ENCODE measurements around the gene NSD1. TPM values are rescaled to one million over a fixed set of nuclear protein-coding genes. Genes with fewer than 3 reads are reported as not detected.

The NSD1 gene
- total RNA-seq, 1 donor from 2014 or later, result 178 TPM

GRCh38 chr5:177226860-177227259 lies 93.3 kb downstream of the NSD1 start:
- H3K4me1 Mint-ChIP-seq (ENCODE audit: low read depth), result no peaks in the 10 kb centered on the region
- no peaks in the 10 kb centered on the region for H3K9me3 Mint-ChIP-seq (ENCODE audit: low read depth)
- DNase-seq (ENCODE audit: low spot score, unreplicated experiment), result no peak
- no peaks in the 10 kb centered on the region for H3K27me3 Mint-ChIP-seq
- no peak overlapping the region for H3K4me3 Mint-ChIP-seq (ENCODE audit: low read depth)
- no peak for TF ChIP-seq CTCF (IDR thresholded peaks at IDR 0.05; ENCODE audit: unreplicated experiment)
- H3K36me3 Mint-ChIP-seq (ENCODE audit: insufficient read depth), result peaks cover 15% of the 10 kb centered on the region
- H3K27ac Mint-ChIP-seq, result no peak overlapping the region

GRCh38 chr5:177228751-177229150 lies 95.2 kb downstream of the NSD1 start:
- no peaks in the 10 kb centered on the region for H3K4me1 Mint-ChIP-seq (ENCODE audit: low read depth)
- no peak overlapping the region for H3K4me3 Mint-ChIP-seq (ENCODE audit: low read depth)
- DNase-seq (ENCODE audit: low spot score, unreplicated experiment), result no peak
- H3K9me3 Mint-ChIP-seq (ENCODE audit: low read depth), result no peaks in the 10 kb centered on the region
- peak; percentile 30 for TF ChIP-seq CTCF (IDR thresholded peaks at IDR 0.05; ENCODE audit: unreplicated experiment)
- peaks cover 13% of the 10 kb centered on the region for H3K36me3 Mint-ChIP-seq (ENCODE audit: insufficient read depth)
- H3K27me3 Mint-ChIP-seq, result no peaks in the 10 kb centered on the region
- H3K27ac Mint-ChIP-seq, result no peak overlapping the region

GRCh38 chr5:177230660-177231059 lies 97.1 kb downstream of the NSD1 start:
- Mint-ChIP-seq H3K4me1 (ENCODE audit: low read depth) (no peaks in the 10 kb centered on the region), H3K27ac (peak overlapping the region; percentile 11), H3K4me3 (ENCODE audit: low read depth) (no peak overlapping the region), H3K9me3 (ENCODE audit: low read depth) (no peaks in the 10 kb centered on the region), H3K27me3 (no peaks in the 10 kb centered on the region), H3K36me3 (ENCODE audit: insufficient read depth) (peaks cover 10% of the 10 kb centered on the region)
- no peak for TF ChIP-seq CTCF (IDR thresholded peaks at IDR 0.05; ENCODE audit: unreplicated experiment)
- no peak for DNase-seq (ENCODE audit: low spot score, unreplicated experiment)

- Mint-ChIP-seq H3K9me3 (ENCODE audit: low read depth) (no peaks in the 10 kb centered on the region), H3K4me3 (ENCODE audit: low read depth) (no peak overlapping the region), H3K27me3 (no peaks in the 10 kb centered on the region), H3K36me3 (ENCODE audit: insufficient read depth) (peaks cover 12% of the 10 kb centered on the region), H3K27ac (peak overlapping the region; percentile 34), H3K4me1 (ENCODE audit: low read depth) (no peaks in the 10 kb centered on the region)
- DNase-seq (ENCODE audit: low spot score, unreplicated experiment), result no peak
- no peak for TF ChIP-seq CTCF (IDR thresholded peaks at IDR 0.05; ENCODE audit: unreplicated experiment)
These were observed 98.1 kb downstream of the NSD1 start for GRCh38 chr5:177231479-177232250.

GRCh38 chr5:177232358-177232757 lies 98.8 kb downstream of the NSD1 start:
- H3K36me3 Mint-ChIP-seq (ENCODE audit: insufficient read depth), result peaks cover 14% of the 10 kb centered on the region
- no peak overlapping the region for H3K4me3 Mint-ChIP-seq (ENCODE audit: low read depth)
- TF ChIP-seq CTCF (IDR thresholded peaks at IDR 0.05; ENCODE audit: unreplicated experiment), result no peak
- no peak for DNase-seq (ENCODE audit: low spot score, unreplicated experiment)
- no peaks in the 10 kb centered on the region for H3K9me3 Mint-ChIP-seq (ENCODE audit: low read depth)
- no peaks in the 10 kb centered on the region for H3K27me3 Mint-ChIP-seq
- peak overlapping the region; percentile 34 for H3K27ac Mint-ChIP-seq
- no peaks in the 10 kb centered on the region for H3K4me1 Mint-ChIP-seq (ENCODE audit: low read depth)

Measured in progenitor cell of endocrine pancreas (in vitro differentiated cells).